Skeletal muscle cell (primary cell): Measurements from ENCODE around the gene TRAP1.

Experiments
- DNase-seq: peaks from one replicate; pipeline ENCODE4 v3.0.0-alpha.2; 2010; ENCODE audit warnings: low read depth
- H3K4me3 ChIP-seq: 2 replicates; pipeline ENCODE4 v1.5.1; 2011; ENCODE audit warnings: low read depth, mild to moderate bottlenecking, control low read depth, low read length, moderate library complexity

The TRAP1 gene

GRCh38 chr16:3738128-3738527 is 20.8 kb upstream of the TRAP1 start:
- DNase-seq = no peak
- H3K4me3 ChIP-seq = no peak overlapping the region

- no peak for DNase-seq
- no peak overlapping the region for H3K4me3 ChIP-seq
Measured at GRCh38 chr16:3737181-3737580, 19.9 kb upstream of the TRAP1 start.

- no peak overlapping the region for H3K4me3 ChIP-seq
Measured at GRCh38 chr16:3736116-3736515, 18.8 kb upstream of the TRAP1 start.

GRCh38 chr16:3735541-3735940 is 18.2 kb upstream of the TRAP1 start:
- no peak for DNase-seq
- no peak overlapping the region for H3K4me3 ChIP-seq

More at GRCh38 chr16:3736116-3736515, 18.8 kb upstream of the TRAP1 start:
- DNase-seq = no peak

- DNase-seq = no peak
- no peak overlapping the region for H3K4me3 ChIP-seq
Measured at GRCh38 chr16:3734758-3735221, 17.5 kb upstream of the TRAP1 start.

GRCh38 chr16:3734084-3734757 is 16.9 kb upstream of the TRAP1 start:
- no peak overlapping the region for H3K4me3 ChIP-seq
- DNase-seq = no peak

GRCh38 chr16:3732171-3732570 is 14.8 kb upstream of the TRAP1 start:
- DNase-seq = no peak
- no peak overlapping the region for H3K4me3 ChIP-seq

- no peak overlapping the region for H3K4me3 ChIP-seq
- DNase-seq = no peak
Measured at GRCh38 chr16:3731126-3731935, 14.0 kb upstream of the TRAP1 start.

GRCh38 chr16:3730161-3731125 is 13.1 kb upstream of the TRAP1 start:
- DNase-seq = no peak
- H3K4me3 ChIP-seq = no peak overlapping the region

- no peak for DNase-seq
- H3K4me3 ChIP-seq = no peak overlapping the region
Measured at GRCh38 chr16:3729161-3730112, 12.1 kb upstream of the TRAP1 start.

GRCh38 chr16:3728424-3729160 is 11.3 kb upstream of the TRAP1 start:
- no peak for DNase-seq
- no peak overlapping the region for H3K4me3 ChIP-seq

- no peak for DNase-seq
- H3K4me3 ChIP-seq = no peak overlapping the region
Measured at GRCh38 chr16:3727806-3728381, 10.6 kb upstream of the TRAP1 start.

- no peak overlapping the region for H3K4me3 ChIP-seq
- DNase-seq = no peak
Measured at GRCh38 chr16:3726021-3726687, 8.8 kb upstream of the TRAP1 start.

GRCh38 chr16:3725276-3725675 is 8.0 kb upstream of the TRAP1 start:
- no peak for DNase-seq
- no peak overlapping the region for H3K4me3 ChIP-seq

- no peak overlapping the region for H3K4me3 ChIP-seq
- DNase-seq = no peak
Measured at GRCh38 chr16:3722508-3722907, 5.2 kb upstream of the TRAP1 start.

GRCh38 chr16:3720418-3720817 is 3.1 kb upstream of the TRAP1 start:
- DNase-seq = no peak

GRCh38 chr16:3718628-3719027 is 1.3 kb upstream of the TRAP1 start:
- no peak overlapping the region for H3K4me3 ChIP-seq
- DNase-seq = no peak

More at GRCh38 chr16:3720418-3720817, 3.1 kb upstream of the TRAP1 start:
- no peak overlapping the region for H3K4me3 ChIP-seq
